ENCODE measurements around the gene ZFPM1. TPM values are rescaled to one million over a fixed set of nuclear protein-coding genes. Genes with fewer than 3 reads are reported as not detected.
A peak's percentile ranks its signal among the peaks of the same experiment; 100 is the strongest.

ZFPM1 gene
- total RNA-seq, 1 experiment from 2014 or later: 24.1 TPM

DNA sequence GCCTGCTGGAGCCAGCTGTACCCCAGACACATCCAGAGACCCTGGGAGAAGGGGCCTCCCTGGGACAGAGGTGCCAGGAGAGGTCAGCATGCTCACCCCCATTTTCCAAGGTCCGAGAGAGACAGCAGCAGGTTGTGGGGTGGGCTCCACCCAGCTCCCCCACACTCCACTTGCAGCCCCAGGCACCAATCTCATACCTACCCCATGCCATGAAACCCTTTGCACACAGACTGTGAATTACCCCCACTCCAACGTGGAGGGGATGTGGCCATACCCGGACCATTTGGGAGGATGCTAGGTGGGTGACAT, 34.0 kb downstream of the ZFPM1 start:
- TF ChIP-seq, protein P1, sequence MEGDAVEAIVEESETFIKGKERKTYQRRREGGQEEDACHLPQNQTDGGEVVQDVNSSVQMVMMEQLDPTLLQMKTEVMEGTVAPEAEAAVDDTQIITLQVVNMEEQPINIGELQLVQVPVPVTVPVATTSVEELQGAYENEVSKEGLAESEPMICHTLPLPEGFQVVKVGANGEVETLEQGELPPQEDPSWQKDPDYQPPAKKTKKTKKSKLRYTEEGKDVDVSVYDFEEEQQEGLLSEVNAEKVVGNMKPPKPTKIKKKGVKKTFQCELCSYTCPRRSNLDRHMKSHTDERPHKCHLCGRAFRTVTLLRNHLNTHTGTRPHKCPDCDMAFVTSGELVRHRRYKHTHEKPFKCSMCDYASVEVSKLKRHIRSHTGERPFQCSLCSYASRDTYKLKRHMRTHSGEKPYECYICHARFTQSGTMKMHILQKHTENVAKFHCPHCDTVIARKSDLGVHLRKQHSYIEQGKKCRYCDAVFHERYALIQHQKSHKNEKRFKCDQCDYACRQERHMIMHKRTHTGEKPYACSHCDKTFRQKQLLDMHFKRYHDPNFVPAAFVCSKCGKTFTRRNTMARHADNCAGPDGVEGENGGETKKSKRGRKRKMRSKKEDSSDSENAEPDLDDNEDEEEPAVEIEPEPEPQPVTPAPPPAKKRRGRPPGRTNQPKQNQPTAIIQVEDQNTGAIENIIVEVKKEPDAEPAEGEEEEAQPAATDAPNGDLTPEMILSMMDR (IDR thresholded peaks at IDR 0.05; ENCODE audit: insufficient read depth in 1 of 2, low read depth in 1 of 2, low read length in 1 of 2, severe bottlenecking in 1 of 2, unreplicated experiment in 1 of 2): no peak
- no peaks in the 10 kb centered on the region for H3K27me3 ChIP-seq (replicated peaks; ENCODE audit: control insufficient read depth, insufficient read depth, low read length)
- CTCF ChIA-PET: interaction anchor here (1.5 to 4.0 kb wide), 5 partner anchors 11 to 49 kb away, joined by 5 to 76 read pairs (median 9); no protein-coding TSS in a partner anchor

GRCh38 chr16:88487920-88488851, 35.1 kb downstream of the ZFPM1 start:
- BruUV-seq (replicated peaks): TSS peak; percentile 34
- Histone ChIP-seq H3K4me3 (ENCODE audit: low read depth, low read length) (peak overlapping the region; percentile 21), H3K36me3 (ENCODE audit: control insufficient read depth, insufficient read depth, low read length) (peaks cover 7% of the 10 kb centered on the region), H3K9me3 (no peaks in the 10 kb centered on the region), H3K4me1 (peaks cover 70% of the 10 kb centered on the region), H3K27me3 (replicated peaks; ENCODE audit: control insufficient read depth, insufficient read depth, low read length) (no peaks in the 10 kb centered on the region)
- intact Hi-C loops (cut with micrococcal nuclease; ENCODE audit: unreplicated experiment): loop anchor here (1.0 kb wide), 3 partner anchors 21 to 39 kb away; no protein-coding TSS in a partner anchor
- no peaks in the 10 kb centered on the region for H3K27me3 Mint-ChIP-seq (ENCODE audit: insufficient read depth, unreplicated experiment)
- H3K27ac Mint-ChIP-seq (ENCODE audit: unreplicated experiment): peak overlapping the region; percentile 99
- ChIA-PET POLR2A (interaction anchor here (0.6 to 2.9 kb wide), 9 partner anchors 9 to 543 kb away, joined by 3 to 59 read pairs (median 4); partner anchors contain the start of genes BANP, ZC3H18 and ZFPM1), CTCF (interaction anchor here (0.6 to 4.0 kb wide), 22 partner anchors 10 to 1669 kb away, joined by 3 to 76 read pairs (median 6); partner anchors contain the start of genes ZC3H18 and ZFPM1)
- DNase-seq: peak; percentile 98 to 99
- no peaks in the 10 kb centered on the region for H3K9me3 Mint-ChIP-seq (ENCODE audit: unreplicated experiment)
- peaks cover 32% of the 10 kb centered on the region for H3K4me1 Mint-ChIP-seq (ENCODE audit: low read depth, unreplicated experiment)
- peaks cover 40% of the 10 kb centered on the region for H3K36me3 Mint-ChIP-seq (ENCODE audit: insufficient read depth, unreplicated experiment)
- peak overlapping the region; percentile 84 for H3K4me3 Mint-ChIP-seq (ENCODE audit: unreplicated experiment)
- TF ChIP-seq, protein P1 (IDR thresholded peaks at IDR 0.05; ENCODE audit: insufficient read depth in 1 of 2, low read depth in 1 of 2, low read length in 1 of 2, severe bottlenecking in 1 of 2, unreplicated experiment in 1 of 2): peak; percentile 34 to 91

More for the DNA sequence above, 34.0 kb downstream of the ZFPM1 start:
- Mint-ChIP-seq H3K27ac (ENCODE audit: unreplicated experiment) (peak overlapping the region; percentile 99), H3K4me3 (ENCODE audit: unreplicated experiment) (peak overlapping the region; percentile 84), H3K27me3 (ENCODE audit: insufficient read depth, unreplicated experiment) (no peaks in the 10 kb centered on the region), H3K9me3 (ENCODE audit: unreplicated experiment) (no peaks in the 10 kb centered on the region), H3K36me3 (ENCODE audit: insufficient read depth, unreplicated experiment) (peaks cover 33% of the 10 kb centered on the region), H3K4me1 (ENCODE audit: low read depth, unreplicated experiment) (peaks cover 32% of the 10 kb centered on the region)
- intact Hi-C loops (cut with micrococcal nuclease; ENCODE audit: unreplicated experiment): no loop called here
- Histone ChIP-seq H3K4me1 (peaks cover 79% of the 10 kb centered on the region), H3K9me3 (no peaks in the 10 kb centered on the region), H3K36me3 (ENCODE audit: control insufficient read depth, insufficient read depth, low read length) (peaks cover 7% of the 10 kb centered on the region), H3K4me3 (ENCODE audit: low read depth, low read length) (no peak overlapping the region)
- no TSS peak for BruUV-seq (replicated peaks)
- no peak for DNase-seq
- POLR2A ChIA-PET: interaction anchor here (1.5 to 2.9 kb wide), 2 partner anchors 22 to 34 kb away, joined by 6 to 59 read pairs; partner anchors contain the start of gene ZFPM1

DNA sequence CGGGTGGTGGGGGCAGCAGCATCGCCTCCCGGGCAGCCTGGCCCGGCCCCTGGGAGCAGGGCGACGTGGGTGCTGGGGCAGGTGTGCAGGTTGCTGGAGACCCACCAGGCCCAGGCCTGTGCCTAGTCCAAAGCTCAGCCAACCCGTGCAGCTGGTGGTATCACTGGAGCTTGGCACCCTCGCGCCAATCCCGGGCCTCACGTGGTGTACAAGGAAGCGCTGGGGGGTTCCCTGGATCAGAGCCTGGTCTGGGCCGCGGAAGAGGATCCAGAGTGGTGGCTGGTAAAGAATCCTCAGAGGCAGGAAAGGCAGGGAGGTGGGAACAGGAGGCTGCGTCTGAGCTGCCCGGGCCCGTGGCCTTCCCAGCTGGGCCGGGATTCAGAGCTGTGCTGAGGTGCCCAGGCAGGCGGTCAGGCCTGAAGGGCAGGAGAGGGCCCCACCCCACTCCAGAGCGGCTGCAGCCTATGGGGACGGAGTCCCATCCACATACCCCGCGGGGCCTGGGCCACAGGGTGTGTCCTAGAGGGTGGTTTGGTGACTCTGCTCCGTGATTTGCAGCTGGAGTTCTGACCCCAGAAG, 36.2 kb downstream of the ZFPM1 start:
- peaks cover 7% of the 10 kb centered on the region for H3K36me3 ChIP-seq (ENCODE audit: control insufficient read depth, insufficient read depth, low read length)
- intact Hi-C loops (cut with micrococcal nuclease; ENCODE audit: unreplicated experiment): no loop called here
- peak overlapping the region; percentile 99 for H3K27ac Mint-ChIP-seq (ENCODE audit: unreplicated experiment)
- H3K27me3 ChIP-seq (replicated peaks; ENCODE audit: control insufficient read depth, insufficient read depth, low read length): no peaks in the 10 kb centered on the region
- H3K4me1 ChIP-seq: peaks cover 62% of the 10 kb centered on the region
- no peak overlapping the region for H3K4me3 ChIP-seq (ENCODE audit: low read depth, low read length)
- H3K36me3 Mint-ChIP-seq (ENCODE audit: insufficient read depth, unreplicated experiment): peaks cover 34% of the 10 kb centered on the region
- peaks cover 22% of the 10 kb centered on the region for H3K4me1 Mint-ChIP-seq (ENCODE audit: low read depth, unreplicated experiment)
- TF ChIP-seq, protein P1 (IDR thresholded peaks at IDR 0.05; ENCODE audit: insufficient read depth in 1 of 2, low read depth in 1 of 2, low read length in 1 of 2, severe bottlenecking in 1 of 2, unreplicated experiment in 1 of 2): no peak
- H3K9me3 Mint-ChIP-seq (ENCODE audit: unreplicated experiment): no peaks in the 10 kb centered on the region
- H3K4me3 Mint-ChIP-seq (ENCODE audit: unreplicated experiment): no peak overlapping the region
- no peaks in the 10 kb centered on the region for H3K27me3 Mint-ChIP-seq (ENCODE audit: insufficient read depth, unreplicated experiment)
- ChIA-PET CTCF (interaction anchor here (0.7 to 4.0 kb wide), 13 partner anchors 9 to 275 kb away, joined by 3 to 76 read pairs (median 6); partner anchors contain the start of gene ZFPM1), POLR2A (interaction anchor here (0.8 to 2.9 kb wide), 4 partner anchors 20 to 538 kb away, joined by 3 to 59 read pairs (median 4); partner anchors contain the start of gene BANP)
- DNase-seq: peak; percentile 72 to 84
- BruUV-seq (replicated peaks): no TSS peak
- H3K9me3 ChIP-seq: no peaks in the 10 kb centered on the region

Data from Caco-2 (cell line).